ENCODE results near the gene ELOF1.

Gene ELOF1

GRCh38 chr19:11510444-11510843 is 48.6 kb downstream of the ELOF1 start:
- TF ChIP-seq CTCF (IDR thresholded peaks at IDR 0.05; ENCODE audit: low read depth, low read length) = no peak
- Histone ChIP-seq H3K9me3 (ENCODE audit: severe bottlenecking) (no peaks in the 10 kb centered on the region), H3K4me3 (ENCODE audit: low read depth, low read length) (no peak overlapping the region), H3K36me3 (peaks cover 18% of the 10 kb centered on the region), H3K27me3 (ENCODE audit: insufficient read depth, low read depth, severe bottlenecking) (no peaks in the 10 kb centered on the region), H3K27ac (no peak overlapping the region)
- no peak for DNase-seq

GRCh38 chr19:11507370-11508078 is 51.5 kb downstream of the ELOF1 start:
- DNase-seq = no peak
- no peak for TF ChIP-seq CTCF (IDR thresholded peaks at IDR 0.05; ENCODE audit: low read depth, low read length)
- H3K27me3 ChIP-seq (ENCODE audit: insufficient read depth, low read depth, severe bottlenecking) = no peaks in the 10 kb centered on the region
- no peaks in the 10 kb centered on the region for H3K9me3 ChIP-seq (ENCODE audit: severe bottlenecking)
- no peak overlapping the region for H3K4me3 ChIP-seq (ENCODE audit: low read depth, low read length)
- peaks cover 11% of the 10 kb centered on the region; the same call in 1 of the 2 replicates for H3K36me3 ChIP-seq
- no peak overlapping the region for H3K27ac ChIP-seq

GRCh38 chr19:11506967-11507366 is 52.1 kb downstream of the ELOF1 start:
- TF ChIP-seq CTCF (IDR thresholded peaks at IDR 0.05; ENCODE audit: low read depth, low read length) = no peak
- Histone ChIP-seq H3K27ac (0 out of 2 replicates have a peak overlapping the region, but pooled peaks have one; percentile 91), H3K36me3 (peaks cover 7% of the 10 kb centered on the region; the same call in 1 of the 2 replicates), H3K4me3 (ENCODE audit: low read depth, low read length) (no peak overlapping the region), H3K9me3 (ENCODE audit: severe bottlenecking) (no peaks in the 10 kb centered on the region), H3K27me3 (ENCODE audit: insufficient read depth, low read depth, severe bottlenecking) (no peaks in the 10 kb centered on the region)
- no peak for DNase-seq

GRCh38 chr19:11506101-11506555 is 52.9 kb downstream of the ELOF1 start:
- H3K4me3 ChIP-seq (ENCODE audit: low read depth, low read length) = peak overlapping the region; percentile 69
- no peak for TF ChIP-seq CTCF (IDR thresholded peaks at IDR 0.05; ENCODE audit: low read depth, low read length)
- no peaks in the 10 kb centered on the region for H3K9me3 ChIP-seq (ENCODE audit: severe bottlenecking)
- peaks cover 6% of the 10 kb centered on the region; the same call in 1 of the 2 replicates for H3K36me3 ChIP-seq
- peak overlapping the region; percentile 91 for H3K27ac ChIP-seq
- no peak for DNase-seq
- H3K27me3 ChIP-seq (ENCODE audit: insufficient read depth, low read depth, severe bottlenecking) = no peaks in the 10 kb centered on the region

- Histone ChIP-seq H3K9me3 (ENCODE audit: severe bottlenecking) (no peaks in the 10 kb centered on the region), H3K36me3 (peaks cover 4% of the 10 kb centered on the region; the same call in 1 of the 2 replicates), H3K4me3 (ENCODE audit: low read depth, low read length) (peak within 1 kb of the TSS; percentile 69), H3K27me3 (ENCODE audit: insufficient read depth, low read depth, severe bottlenecking) (no peaks in the 10 kb centered on the region), H3K27ac (peak within 1 kb of the TSS; percentile 91)
- TF ChIP-seq CTCF (IDR thresholded peaks at IDR 0.05; ENCODE audit: low read depth, low read length) = no peak
- peak; percentile 95 for DNase-seq
Observed at GRCh38 chr19:11505504-11506100, 53.4 kb downstream of the ELOF1 start, which contains the start of gene ZNF653. Gene ZNF653 (minus strand): TSS chr19:11505839. CDS start chr19:11505786, 53 bp downstream.
